Osteocyte (in vitro differentiated cells): ENCODE results near the gene TLR8. TPM values are rescaled to one million over a fixed set of nuclear protein-coding genes. Genes with fewer than 3 reads are reported as not detected.

Source experiments
- DNase-seq: peaks from one replicate; pipeline ENCODE4 v3.0.0; 2021; ENCODE audit warnings: mixed read lengths; ENCODE audit not compliant: unreplicated experiment; ENCODE audit errors: extremely low spot score
- H3K27ac Mint-ChIP-seq: one replicate; pipeline ENCODE4 v1.8.0; 2021; ENCODE audit warnings: mild to moderate bottlenecking, mixed read lengths; ENCODE audit not compliant: unreplicated experiment
- H3K27me3 Mint-ChIP-seq: one replicate; pipeline ENCODE4 v1.8.0; 2021; ENCODE audit warnings: mixed read lengths; ENCODE audit not compliant: unreplicated experiment
- H3K36me3 Mint-ChIP-seq: one replicate; pipeline ENCODE4 v1.8.0; 2021; ENCODE audit warnings: mixed read lengths; ENCODE audit not compliant: unreplicated experiment
- H3K4me1 Mint-ChIP-seq: one replicate; pipeline ENCODE4 v1.8.0; 2021; ENCODE audit warnings: mixed read lengths; ENCODE audit not compliant: unreplicated experiment
- H3K4me3 Mint-ChIP-seq: one replicate; pipeline ENCODE4 v1.8.0; 2021; ENCODE audit warnings: mild to moderate bottlenecking, moderate library complexity, mixed read lengths; ENCODE audit not compliant: unreplicated experiment
- H3K9me3 Mint-ChIP-seq: one replicate; pipeline ENCODE4 v1.8.0; 2021; ENCODE audit warnings: mixed read lengths; ENCODE audit not compliant: unreplicated experiment
- total RNA-seq: library from RNA; stranded (reverse); gene quantifications from 2 replicates; pipeline ENCODE4 v1.2.1, GENCODE V29; 2021
- TF ChIP-seq, protein P1 (sequence below): fragments of 200-600 bp; sonication (generic); IDR thresholded peaks from 2 replicates; pipeline ENCODE4 v1.5.0; 2021; ENCODE audit warnings: antibody characterized with exemption, mild to moderate bottlenecking, moderate library complexity

The TLR8 gene
- total RNA-seq, 1 donor from 2014 or later, result not detected

DNA sequence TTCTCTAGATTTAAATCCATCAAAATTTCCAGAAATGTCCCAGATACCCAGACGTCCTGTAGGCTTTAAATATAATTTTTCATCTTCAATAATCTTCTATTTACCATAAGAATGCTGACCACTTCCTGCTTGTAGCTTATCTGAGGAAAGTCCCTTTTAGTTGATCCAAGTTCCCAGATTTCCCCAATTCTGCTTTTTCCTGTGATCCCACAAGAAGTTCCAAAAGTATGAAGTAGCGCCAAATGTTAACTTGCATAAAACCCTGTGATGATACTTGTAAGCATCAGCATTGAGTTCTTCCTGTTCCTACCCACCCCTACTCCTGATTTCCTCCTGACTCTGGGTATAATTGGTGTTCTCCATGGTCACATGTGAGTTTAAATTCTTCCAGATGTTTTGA lies 10.6 kb upstream of the TLR8 start:
- Mint-ChIP-seq H3K27ac (no peak overlapping the region), H3K9me3 (no peaks in the 10 kb centered on the region), H3K4me3 (no peak overlapping the region), H3K36me3 (no peaks in the 10 kb centered on the region), H3K4me1 (no peaks in the 10 kb centered on the region), H3K27me3 (no peaks in the 10 kb centered on the region)
- no peak for DNase-seq
- TF ChIP-seq, protein P1, sequence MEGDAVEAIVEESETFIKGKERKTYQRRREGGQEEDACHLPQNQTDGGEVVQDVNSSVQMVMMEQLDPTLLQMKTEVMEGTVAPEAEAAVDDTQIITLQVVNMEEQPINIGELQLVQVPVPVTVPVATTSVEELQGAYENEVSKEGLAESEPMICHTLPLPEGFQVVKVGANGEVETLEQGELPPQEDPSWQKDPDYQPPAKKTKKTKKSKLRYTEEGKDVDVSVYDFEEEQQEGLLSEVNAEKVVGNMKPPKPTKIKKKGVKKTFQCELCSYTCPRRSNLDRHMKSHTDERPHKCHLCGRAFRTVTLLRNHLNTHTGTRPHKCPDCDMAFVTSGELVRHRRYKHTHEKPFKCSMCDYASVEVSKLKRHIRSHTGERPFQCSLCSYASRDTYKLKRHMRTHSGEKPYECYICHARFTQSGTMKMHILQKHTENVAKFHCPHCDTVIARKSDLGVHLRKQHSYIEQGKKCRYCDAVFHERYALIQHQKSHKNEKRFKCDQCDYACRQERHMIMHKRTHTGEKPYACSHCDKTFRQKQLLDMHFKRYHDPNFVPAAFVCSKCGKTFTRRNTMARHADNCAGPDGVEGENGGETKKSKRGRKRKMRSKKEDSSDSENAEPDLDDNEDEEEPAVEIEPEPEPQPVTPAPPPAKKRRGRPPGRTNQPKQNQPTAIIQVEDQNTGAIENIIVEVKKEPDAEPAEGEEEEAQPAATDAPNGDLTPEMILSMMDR, result no peak

DNA sequence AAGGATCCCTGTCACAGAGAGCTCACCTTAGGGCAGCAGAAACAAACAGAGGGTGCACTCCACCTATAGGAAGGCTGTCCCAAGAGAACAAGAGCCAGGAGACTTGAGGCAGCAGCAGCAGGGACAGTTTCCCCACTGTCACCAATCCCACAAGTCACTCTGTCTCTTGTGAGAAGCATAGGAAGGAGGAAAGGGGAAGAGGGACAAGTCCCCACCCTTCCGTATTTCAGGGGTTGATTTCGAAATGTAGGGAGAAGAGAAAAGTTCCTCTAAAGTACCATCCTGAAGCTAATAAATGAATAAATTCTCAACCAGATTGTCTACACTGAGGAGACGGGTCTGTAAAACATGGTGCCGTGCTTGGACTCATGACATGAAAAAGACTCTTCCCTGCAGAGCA lies 9.5 kb upstream of the TLR8 start:
- Mint-ChIP-seq H3K4me3 (no peak overlapping the region), H3K9me3 (no peaks in the 10 kb centered on the region), H3K4me1 (no peaks in the 10 kb centered on the region), H3K27me3 (peaks cover 2% of the 10 kb centered on the region), H3K27ac (no peak overlapping the region), H3K36me3 (no peaks in the 10 kb centered on the region)
- TF ChIP-seq, protein P1, result no peak
- no peak for DNase-seq

DNA sequence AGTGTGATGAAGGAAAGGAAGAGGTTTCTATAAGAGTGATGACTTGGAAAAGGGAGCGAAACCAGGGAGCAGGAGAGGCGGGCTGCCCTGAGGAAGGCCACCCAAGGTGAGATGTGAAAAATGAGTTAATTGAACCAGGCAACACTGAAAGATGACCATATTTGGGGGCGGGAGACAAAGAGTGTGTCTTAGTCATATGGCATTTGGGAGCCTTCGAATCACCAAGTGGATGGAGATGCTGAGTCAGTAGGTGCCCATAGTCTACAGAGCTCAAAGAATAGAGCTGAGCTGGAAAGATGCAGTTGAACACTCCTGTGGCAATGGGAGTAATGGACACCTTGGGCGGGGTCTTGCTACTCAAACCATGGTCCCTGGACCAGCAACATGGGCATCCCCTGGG lies 8.3 kb upstream of the TLR8 start:
- no peak for DNase-seq
- TF ChIP-seq, protein P1, result no peak
- Mint-ChIP-seq H3K9me3 (no peaks in the 10 kb centered on the region), H3K27ac (no peak overlapping the region), H3K36me3 (no peaks in the 10 kb centered on the region), H3K27me3 (peaks cover 8% of the 10 kb centered on the region), H3K4me1 (no peaks in the 10 kb centered on the region), H3K4me3 (no peak overlapping the region)

DNA sequence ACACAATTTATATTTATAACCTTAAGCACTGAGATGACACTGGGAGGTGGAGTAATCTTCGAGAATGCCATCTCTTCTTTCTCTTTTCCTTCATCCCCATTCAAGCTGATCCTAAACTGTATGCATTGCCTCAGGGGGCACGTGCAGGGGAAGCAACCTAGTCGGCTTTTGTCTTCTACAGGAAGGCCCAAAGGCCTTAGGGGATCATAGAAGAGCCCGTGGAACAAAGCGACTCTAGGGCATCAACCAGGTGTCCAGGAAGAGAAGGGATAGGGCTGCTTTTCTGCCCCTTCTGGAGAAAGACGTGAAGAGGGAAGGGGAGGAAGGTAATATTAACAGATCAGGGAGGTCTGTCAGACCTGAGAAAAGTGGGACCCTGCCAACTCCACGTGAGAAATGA lies 6.9 kb upstream of the TLR8 start:
- Mint-ChIP-seq H3K27ac (no peak overlapping the region), H3K36me3 (no peaks in the 10 kb centered on the region), H3K4me3 (no peak overlapping the region), H3K9me3 (no peaks in the 10 kb centered on the region), H3K4me1 (no peaks in the 10 kb centered on the region), H3K27me3 (peaks cover 8% of the 10 kb centered on the region)
- no peak for DNase-seq
- TF ChIP-seq, protein P1, result no peak

DNA sequence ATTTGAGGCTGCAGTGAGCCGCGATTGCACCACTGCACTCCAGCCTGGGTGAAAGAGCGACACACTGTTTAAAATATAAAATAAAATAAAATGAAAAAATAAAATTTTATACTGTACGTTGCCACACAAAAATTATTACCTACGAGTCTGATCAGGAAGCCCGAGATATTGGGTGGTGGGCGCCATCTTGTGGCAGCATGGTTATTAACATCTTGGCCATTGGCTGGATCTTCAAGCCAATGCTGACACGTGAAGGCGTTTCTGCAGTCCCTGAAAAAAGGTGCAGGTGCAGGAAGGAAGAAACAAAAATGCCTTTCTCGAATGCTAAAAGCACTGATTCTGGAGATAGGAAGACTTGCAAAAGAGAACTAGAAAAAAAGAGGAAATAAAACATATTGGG lies 4.9 kb upstream of the TLR8 start:
- no peaks in the 10 kb centered on the region for H3K36me3 Mint-ChIP-seq
- H3K4me3 Mint-ChIP-seq, result no peak overlapping the region
- no peaks in the 10 kb centered on the region for H3K9me3 Mint-ChIP-seq
- H3K27me3 Mint-ChIP-seq, result peaks cover 11% of the 10 kb centered on the region
- no peaks in the 10 kb centered on the region for H3K4me1 Mint-ChIP-seq
- no peak overlapping the region for H3K27ac Mint-ChIP-seq
- no peak for DNase-seq
- TF ChIP-seq, protein P1, result peak; percentile 71
